ENCODE measurements around the gene TOP3B.

Gene TOP3B

GRCh38 chr22:21982338-21982965 is at the start of gene TOP3B:
Gene TOP3B (minus strand): TSS chr22:21982787. CDS start chr22:21975709, 7,078 bp downstream.
- peak; percentile 75 for DNase-seq (ENCODE audit: low read depth)

- DNase-seq (ENCODE audit: low read depth): no peak
These were observed 48.8 kb upstream of the TOP3B start for GRCh38 chr22:22031183-22031945.

- DNase-seq (ENCODE audit: low read depth): no peak
These were observed 48.1 kb upstream of the TOP3B start for GRCh38 chr22:22030493-22031182.

DNA sequence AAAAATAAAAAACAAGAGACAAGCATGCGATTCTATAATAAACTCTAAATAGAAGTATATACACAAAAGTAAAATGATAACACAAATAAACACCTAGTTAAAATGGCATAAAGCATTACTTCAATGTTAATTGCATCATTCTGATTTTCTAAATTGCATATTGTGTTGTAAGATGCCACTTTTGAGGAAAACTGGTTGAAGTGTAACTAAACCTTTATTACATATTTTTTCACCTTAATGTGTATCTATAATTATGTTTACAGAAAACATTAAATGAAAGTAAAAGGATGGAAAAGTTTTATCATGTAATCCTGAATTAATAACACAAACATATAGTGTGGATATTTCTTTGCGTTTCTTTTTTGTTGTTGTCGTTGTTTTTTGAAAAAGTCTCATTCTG is 45.4 kb upstream of the TOP3B start:
- DNase-seq (ENCODE audit: low read depth): no peak

DNA sequence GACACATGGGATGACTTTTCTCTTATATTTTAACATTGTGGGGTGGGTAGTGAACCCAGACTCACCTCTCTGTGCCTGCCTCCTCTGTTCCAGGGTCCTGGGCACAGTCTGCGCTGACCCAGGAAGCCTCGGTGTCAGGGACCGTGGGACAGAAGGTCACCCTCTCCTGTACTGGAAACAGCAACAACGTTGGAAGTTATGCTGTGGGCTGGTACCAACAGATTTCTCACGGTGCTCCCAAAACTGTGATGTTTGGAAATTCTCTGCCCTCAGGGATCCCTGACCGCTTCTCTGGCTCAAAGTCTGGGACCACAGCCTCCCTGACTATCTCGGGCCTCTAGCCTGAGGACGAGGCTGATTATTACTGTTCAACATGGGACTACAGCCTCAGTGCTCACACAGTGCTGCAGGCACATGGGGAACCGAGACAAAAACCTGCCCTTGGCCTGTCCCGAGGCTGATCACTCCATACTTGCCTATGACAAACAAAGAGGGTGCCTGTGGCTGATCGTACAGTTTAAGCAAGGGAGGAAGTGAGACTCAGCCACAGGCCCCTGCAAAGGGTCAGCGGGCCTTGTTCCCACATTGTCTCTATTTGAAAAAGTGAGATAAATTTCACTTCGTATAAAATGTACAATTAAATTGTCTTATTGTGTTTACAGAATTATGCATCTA is 43.7 kb upstream of the TOP3B start:
- no peak for DNase-seq (ENCODE audit: low read depth)

- no peak for DNase-seq (ENCODE audit: low read depth)
These were observed 43.0 kb upstream of the TOP3B start for GRCh38 chr22:22025320-22026156.

GRCh38 chr22:22024440-22024839 is 41.9 kb upstream of the TOP3B start:
- DNase-seq (ENCODE audit: low read depth): no peak

DNA sequence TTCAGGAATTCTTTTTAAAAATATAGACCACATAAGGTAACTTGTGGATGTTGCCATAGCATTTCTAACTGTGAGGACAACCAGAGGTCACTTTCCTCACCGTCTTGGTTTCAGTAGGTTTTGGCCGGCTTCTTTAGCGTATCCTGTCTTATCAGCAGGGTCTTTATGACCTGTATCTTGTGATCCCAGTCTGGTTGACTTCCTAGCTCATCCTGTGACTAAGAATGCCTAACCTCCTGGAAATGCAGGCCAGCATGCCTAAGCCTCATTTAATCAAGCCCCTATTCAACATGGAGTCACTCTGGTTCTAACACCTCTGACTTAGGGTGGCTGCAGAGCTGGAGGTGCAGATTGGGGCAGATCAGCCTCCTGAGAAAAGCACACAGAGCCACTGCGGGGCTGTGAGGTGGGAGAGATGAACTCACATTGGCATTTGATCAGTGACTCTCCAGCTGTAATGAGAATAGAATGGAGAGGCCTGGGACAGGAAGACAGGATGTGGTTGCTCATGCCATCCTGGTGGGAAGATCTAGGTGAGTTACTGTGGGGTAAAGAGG is 41.1 kb upstream of the TOP3B start:
- DNase-seq (ENCODE audit: low read depth): no peak

DNA sequence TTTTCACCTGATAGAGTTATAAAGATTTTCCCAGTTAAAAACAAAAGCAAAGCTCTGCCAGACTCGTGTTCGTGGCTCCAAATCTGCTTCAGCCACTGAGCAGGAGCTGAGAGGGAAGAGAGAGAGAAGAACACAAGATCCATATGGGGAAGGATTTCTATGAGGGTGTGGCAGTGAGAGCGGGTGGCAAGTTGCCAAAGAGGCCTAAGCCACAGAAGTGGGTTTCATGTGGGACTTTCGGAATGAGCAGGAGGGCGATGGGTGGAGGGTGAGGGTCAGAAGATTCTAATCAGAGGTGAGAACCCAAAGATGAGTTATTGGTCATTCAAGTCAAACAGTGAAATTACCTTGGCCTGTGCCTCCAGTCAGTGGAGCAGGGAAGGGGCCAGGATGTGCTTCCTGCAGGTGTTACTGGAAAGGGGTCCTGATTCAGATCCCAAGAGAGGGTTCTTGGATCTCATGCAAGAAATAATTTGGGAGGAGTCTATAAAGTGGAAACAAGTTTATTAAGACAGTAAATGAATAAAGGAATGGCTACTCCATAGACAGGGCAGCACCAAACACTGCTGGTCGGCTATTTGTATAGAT is 40.5 kb upstream of the TOP3B start:
- DNase-seq (ENCODE audit: low read depth): no peak

GRCh38 chr22:22022255-22022840 is 39.8 kb upstream of the TOP3B start:
- no peak for DNase-seq (ENCODE audit: low read depth)

GRCh38 chr22:22021162-22021750 is 38.7 kb upstream of the TOP3B start:
- DNase-seq (ENCODE audit: low read depth): no peak

DNA sequence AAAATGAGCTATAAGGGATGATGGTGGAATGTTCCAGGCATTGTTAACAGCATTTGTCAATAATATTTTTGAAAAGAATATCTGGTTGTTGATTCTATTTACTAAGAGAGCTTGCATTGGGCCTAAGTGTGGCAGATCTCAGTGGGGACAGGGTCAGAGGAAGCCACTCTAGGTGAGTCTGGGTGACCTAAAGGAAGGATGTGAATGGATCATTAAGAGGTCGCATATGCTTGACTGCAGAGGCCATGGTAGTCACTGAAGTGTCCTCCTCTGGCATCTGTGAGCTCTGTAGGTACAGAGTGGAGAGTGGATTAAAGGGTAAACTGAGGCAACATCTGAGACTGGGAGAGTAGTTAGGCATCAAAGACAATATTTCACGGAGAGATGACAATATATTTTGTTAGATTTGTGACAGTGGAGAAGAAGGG is 37.9 kb upstream of the TOP3B start:
- no peak for DNase-seq (ENCODE audit: low read depth)

- DNase-seq (ENCODE audit: low read depth): no peak
These were observed 37.3 kb upstream of the TOP3B start for GRCh38 chr22:22019659-22020424.

DNA sequence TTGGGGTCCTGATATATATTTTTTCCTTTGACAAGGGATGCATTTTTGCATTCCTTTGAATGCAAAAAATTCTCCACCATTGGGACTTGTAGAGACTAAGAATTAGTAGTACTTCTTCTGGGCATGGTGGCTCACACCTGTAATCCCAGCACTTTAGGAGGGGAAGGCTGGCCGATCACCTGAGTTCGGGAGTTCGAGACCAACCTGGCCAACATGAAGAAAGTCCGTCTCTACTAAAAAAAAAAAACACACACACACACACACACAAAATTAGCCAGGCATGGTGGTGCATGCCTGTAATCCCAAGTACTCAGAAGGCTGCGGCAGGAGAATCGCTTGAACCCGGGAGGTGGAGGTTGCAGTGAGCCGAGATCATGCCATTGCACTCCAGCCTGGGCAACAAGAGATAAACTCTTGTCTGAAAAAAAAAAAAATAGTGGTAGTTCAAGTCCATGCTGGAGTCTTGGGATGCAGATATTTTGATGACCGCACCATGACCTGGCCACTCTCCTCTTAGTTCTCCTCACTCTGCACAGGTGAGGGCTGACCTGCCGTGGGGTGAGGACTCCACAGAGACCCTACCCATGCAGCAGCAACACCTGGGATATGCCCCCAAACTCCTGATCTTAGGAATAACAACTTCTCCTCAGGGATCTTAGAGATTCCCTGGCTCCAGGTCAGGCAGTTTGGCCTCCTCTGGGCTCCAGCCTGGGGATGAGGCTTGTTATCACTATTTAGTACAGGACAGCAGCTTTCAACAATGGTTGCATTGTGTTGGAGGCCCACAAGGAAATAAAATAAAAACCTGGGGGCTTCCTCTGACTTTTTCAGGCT is 36.5 kb upstream of the TOP3B start:
- DNase-seq (ENCODE audit: low read depth): no peak

DNA sequence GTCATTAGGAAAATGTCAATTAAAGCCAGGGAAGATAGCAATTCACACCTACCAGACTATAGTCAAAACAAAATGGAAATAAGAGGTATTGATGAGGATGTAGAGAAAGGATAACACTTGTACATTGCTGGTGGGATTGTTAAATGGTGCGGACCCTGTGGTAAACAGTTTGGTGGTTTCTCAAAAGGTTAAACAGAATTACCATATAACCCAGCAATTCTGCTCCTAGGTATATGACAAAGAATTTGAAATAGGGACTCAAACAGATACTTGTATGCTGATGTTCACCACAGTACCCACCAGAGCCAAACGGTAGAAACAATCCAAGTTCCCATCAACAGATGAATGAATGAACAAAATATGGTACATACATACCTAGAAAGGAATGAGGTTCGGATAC is 33.0 kb upstream of the TOP3B start:
- no peak for DNase-seq (ENCODE audit: low read depth)

DNA sequence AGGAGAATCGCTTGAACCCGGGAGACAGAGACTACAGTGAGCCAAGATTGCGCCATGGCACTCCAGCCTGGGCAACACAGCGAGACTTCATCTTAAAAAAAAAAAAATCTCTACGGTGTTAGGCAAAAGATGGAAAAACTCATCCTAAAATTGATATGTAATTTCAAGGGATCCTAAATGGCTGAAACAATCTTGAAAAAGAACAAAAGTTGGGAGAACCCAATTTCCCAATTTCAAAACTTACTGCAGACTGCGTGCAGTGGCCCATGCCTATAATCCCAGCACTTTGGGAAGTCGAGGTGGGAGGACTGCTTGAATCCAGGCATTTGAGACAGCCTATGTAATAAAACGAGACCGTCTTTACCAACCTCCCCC is 31.7 kb upstream of the TOP3B start:
- DNase-seq (ENCODE audit: low read depth): no peak

- no peak for DNase-seq (ENCODE audit: low read depth)
These were observed 31.1 kb upstream of the TOP3B start for GRCh38 chr22:22013559-22014284.

- DNase-seq (ENCODE audit: low read depth): no peak
These were observed 29.4 kb upstream of the TOP3B start for GRCh38 chr22:22011964-22012363.
